ENCODE measurements around the gene NASP. TPM values are rescaled to one million over a fixed set of nuclear protein-coding genes. Genes with fewer than 3 reads are reported as not detected.

The NASP gene
- total and polyA plus RNA-seq, 10 donors = 85.1 to 151 (median 117) TPM

DNA sequence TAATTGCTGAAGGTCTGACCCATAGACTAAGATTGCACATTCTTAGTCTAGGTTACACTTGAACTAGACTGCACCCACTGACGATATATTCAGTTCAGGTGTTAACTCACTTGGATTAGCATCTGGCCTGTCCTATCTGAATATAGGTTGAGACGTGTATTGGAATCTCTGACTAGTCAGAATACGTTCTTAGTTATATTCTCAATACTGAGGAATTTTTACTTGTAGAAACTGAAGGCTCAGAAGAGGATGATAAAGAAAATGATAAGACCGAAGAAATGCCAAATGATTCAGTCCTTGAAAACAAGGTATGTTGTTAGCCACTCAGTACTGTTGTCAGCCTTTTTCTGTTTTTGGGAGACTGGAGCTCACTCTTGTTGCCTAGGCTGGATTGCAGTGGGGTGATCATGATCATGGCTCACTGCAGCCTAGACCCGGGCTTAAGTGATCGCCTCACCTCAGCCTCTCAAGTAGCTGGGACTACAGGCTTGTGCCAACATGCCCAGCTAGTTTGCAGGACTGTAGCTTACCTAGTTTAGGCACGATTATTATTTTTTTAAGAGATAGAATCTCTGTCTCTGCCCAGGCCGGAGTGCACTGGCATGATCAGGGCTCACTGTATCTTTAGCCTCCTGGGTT, 29.2 kb downstream of the NASP start:
- Histone ChIP-seq H3K9me3 (no peaks in the 10 kb centered on the region), H3K27ac (no peak overlapping the region), H3K36me3 (peaks cover 0 to 97% (median 68%) of the 10 kb centered on the region in 6 donors), H3K4me3 (no peak overlapping the region), H3K4me1 (peaks cover 10 to 42% (median 20%) of the 10 kb centered on the region in 6 donors), H3K27me3 (replicated peaks in 1 of 7) (no peaks in the 10 kb centered on the region)
- TF ChIP-seq POLR2A (IDR thresholded peaks at IDR 0.05) = no peak
- DNase-seq = no peak
- WGBS, 5 donors = 84 to 90% (median 85%) methylated on average over 8 of the region's 8 CpGs
- intact Hi-C loops (cut with DNase I; ENCODE audit: low total_unique reads) = no loop called here

DNA sequence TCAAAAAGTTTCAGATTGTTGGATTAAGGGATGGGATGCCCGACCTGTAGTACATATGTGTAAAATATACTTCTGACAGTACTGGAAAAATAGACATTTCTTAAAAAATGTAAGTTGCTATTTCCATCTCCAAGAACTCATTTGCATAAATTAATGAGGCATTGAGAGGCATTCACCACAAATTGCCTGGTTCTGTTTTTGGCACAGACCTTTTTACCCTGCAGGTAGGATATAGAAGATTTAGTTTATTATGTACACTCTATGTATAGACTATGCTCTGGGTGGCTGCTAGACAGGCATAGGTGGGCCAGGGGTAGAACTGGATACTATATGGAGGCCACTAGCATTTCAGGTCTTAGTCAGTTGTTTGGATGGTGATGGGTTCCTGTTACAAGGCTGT, 32.0 kb downstream of the NASP start:
- Histone ChIP-seq H3K36me3 (peaks cover 0 to 97% (median 65%) of the 10 kb centered on the region in 6 donors), H3K4me3 (no peak overlapping the region), H3K27me3 (replicated peaks in 1 of 7) (no peaks in the 10 kb centered on the region), H3K4me1 (peaks cover 3 to 38% (median 9%) of the 10 kb centered on the region in 6 donors), H3K27ac (no peak overlapping the region), H3K9me3 (no peaks in the 10 kb centered on the region)
- DNase-seq = no peak
- TF ChIP-seq POLR2AphosphoS5 (IDR thresholded peaks at IDR 0.05) (no peak), POLR2A (IDR thresholded peaks at IDR 0.05) (no peak)
- TF ChIP-seq, protein P1, sequence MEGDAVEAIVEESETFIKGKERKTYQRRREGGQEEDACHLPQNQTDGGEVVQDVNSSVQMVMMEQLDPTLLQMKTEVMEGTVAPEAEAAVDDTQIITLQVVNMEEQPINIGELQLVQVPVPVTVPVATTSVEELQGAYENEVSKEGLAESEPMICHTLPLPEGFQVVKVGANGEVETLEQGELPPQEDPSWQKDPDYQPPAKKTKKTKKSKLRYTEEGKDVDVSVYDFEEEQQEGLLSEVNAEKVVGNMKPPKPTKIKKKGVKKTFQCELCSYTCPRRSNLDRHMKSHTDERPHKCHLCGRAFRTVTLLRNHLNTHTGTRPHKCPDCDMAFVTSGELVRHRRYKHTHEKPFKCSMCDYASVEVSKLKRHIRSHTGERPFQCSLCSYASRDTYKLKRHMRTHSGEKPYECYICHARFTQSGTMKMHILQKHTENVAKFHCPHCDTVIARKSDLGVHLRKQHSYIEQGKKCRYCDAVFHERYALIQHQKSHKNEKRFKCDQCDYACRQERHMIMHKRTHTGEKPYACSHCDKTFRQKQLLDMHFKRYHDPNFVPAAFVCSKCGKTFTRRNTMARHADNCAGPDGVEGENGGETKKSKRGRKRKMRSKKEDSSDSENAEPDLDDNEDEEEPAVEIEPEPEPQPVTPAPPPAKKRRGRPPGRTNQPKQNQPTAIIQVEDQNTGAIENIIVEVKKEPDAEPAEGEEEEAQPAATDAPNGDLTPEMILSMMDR (IDR thresholded peaks at IDR 0.05 in 8 of 11, conservative IDR thresholded peaks at IDR 0.05 in 3 of 11) = no peak
- intact Hi-C loops (cut with DNase I; ENCODE audit: low total_unique reads) = no loop called here
- 73 to 96% (median 87%) methylated on average over 1 of the region's 1 CpG for WGBS, 5 donors

DNA sequence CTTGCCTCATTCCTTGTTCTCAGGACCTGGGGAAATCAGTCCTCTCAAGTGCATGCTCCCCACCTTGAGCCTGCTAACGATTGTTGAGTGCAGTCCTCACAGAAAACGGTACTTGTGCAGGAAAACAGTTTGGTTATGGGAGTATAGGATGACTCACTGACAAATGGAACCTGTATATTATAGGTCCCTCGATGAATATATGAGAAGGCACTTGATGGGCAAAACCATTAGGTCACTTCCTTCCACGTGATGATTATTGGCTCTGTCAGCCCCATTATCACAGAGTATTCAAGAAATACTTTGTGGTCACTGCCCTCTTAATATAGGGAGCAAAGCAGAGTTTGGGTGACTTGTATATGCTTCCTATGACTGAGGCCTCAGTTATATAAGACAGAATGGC, 33.8 kb downstream of the NASP start:
- H3K36me3 ChIP-seq = peaks cover 0 to 100% (median 62%) of the 10 kb centered on the region in 6 donors
- peaks cover 3 to 55% (median 22%) of the 10 kb centered on the region in 6 donors for H3K4me1 ChIP-seq
- TF ChIP-seq, protein P1 (IDR thresholded peaks at IDR 0.05 in 8 of 11, conservative IDR thresholded peaks at IDR 0.05 in 3 of 11) = no peak
- no peak for TF ChIP-seq POLR2AphosphoS5 (IDR thresholded peaks at IDR 0.05)
- TF ChIP-seq POLR2A (IDR thresholded peaks at IDR 0.05) = no peak
- H3K27me3 ChIP-seq (replicated peaks in 1 of 7) = no peaks in the 10 kb centered on the region
- 73 to 82% (median 78%) methylated on average over 4 of the region's 4 CpGs for WGBS, 5 donors
- peak overlapping the region in 1 of 8 donors; percentile 71 for H3K27ac ChIP-seq
- no peak overlapping the region for H3K4me3 ChIP-seq
- DNase-seq = no peak
- intact Hi-C loops (cut with DNase I; ENCODE audit: low total_unique reads) = no loop called here
- H3K9me3 ChIP-seq = no peaks in the 10 kb centered on the region

DNA sequence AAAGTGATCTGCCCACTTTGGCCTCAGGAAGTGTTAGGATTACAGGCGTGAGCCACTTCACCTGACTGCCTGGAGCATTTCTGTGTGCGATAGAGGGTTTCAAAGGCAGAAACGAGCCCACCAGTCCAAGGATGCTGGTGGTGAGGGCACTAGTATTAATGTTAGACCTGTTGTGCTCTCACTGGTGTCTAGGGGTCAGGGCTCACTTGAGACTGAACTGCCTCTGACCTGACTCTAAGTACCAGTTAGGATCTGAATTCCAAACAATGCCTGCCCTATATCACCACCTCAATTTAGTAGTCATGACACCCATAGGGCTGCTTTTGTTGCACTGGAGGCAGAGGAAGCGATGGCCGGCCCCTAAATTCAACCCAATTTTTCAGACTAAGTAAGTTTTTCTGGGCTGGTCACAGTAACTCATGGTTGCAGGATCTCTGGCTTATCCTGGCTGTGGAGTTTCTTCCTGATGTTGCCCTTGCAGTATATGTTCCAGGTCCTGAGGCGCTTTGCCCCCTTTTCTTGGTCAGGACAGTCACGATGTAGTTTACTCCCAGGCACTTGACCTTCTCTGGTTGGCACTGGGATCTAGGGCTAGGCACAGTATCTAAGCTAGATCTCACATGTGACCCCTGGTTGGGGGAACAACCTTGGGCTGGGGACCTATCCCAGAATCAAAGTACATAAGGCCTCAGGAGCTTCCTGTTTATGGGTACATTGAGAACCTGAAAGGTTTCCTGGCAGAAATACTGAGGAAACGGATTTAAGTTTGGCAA, 35.5 kb downstream of the NASP start:
- Histone ChIP-seq H3K36me3 (peaks cover 0 to 100% (median 59%) of the 10 kb centered on the region in 6 donors), H3K4me1 (peaks cover 3 to 55% (median 22%) of the 10 kb centered on the region in 6 donors), H3K9me3 (no peaks in the 10 kb centered on the region), H3K27ac (peak overlapping the region; percentile 38 to 83 (median 70)), H3K27me3 (replicated peaks in 1 of 7) (no peaks in the 10 kb centered on the region), H3K4me3 (no peak overlapping the region)
- intact Hi-C loops (cut with DNase I; ENCODE audit: low total_unique reads) = no loop called here
- no peak for DNase-seq
- WGBS, 5 donors = 58 to 69% (median 64%) methylated on average over 7 to 8 of the region's 8 CpGs
- TF ChIP-seq POLR2AphosphoS5 (IDR thresholded peaks at IDR 0.05) (peak in 2 of 3 donors; percentile 24 to 64), POLR2A (IDR thresholded peaks at IDR 0.05) (no peak)
- TF ChIP-seq, protein P1 (IDR thresholded peaks at IDR 0.05 in 8 of 11, conservative IDR thresholded peaks at IDR 0.05 in 3 of 11) = no peak

All from spleen (tissue), 11 donors.